NCI-H1417 (cell line): Measurements from ENCODE around the gene TTC4.

Source experiments
- DNase-seq, 3 experiments: peaks; one replicate each; lab custom pipeline; 2025; lab: John Stamatoyannopoulos, UW

The TTC4 gene

GRCh38 chr1:54703471-54703870, 12.2 kb upstream of the TTC4 start:
- DNase-seq: no peak

GRCh38 chr1:54705153-54705552, 10.5 kb upstream of the TTC4 start:
- no peak for DNase-seq

GRCh38 chr1:54706419-54706818, 9.2 kb upstream of the TTC4 start:
- DNase-seq: no peak

- no peak for DNase-seq
Measured at GRCh38 chr1:54708385-54708784, 7.3 kb upstream of the TTC4 start.

GRCh38 chr1:54709547-54710292, 5.9 kb upstream of the TTC4 start:
- DNase-seq: no peak

- no peak for DNase-seq
Measured at GRCh38 chr1:54710434-54710833, 5.2 kb upstream of the TTC4 start.

- no peak for DNase-seq
Measured at GRCh38 chr1:54710841-54711240, 4.8 kb upstream of the TTC4 start.

GRCh38 chr1:54711536-54711935, 4.1 kb upstream of the TTC4 start:
- DNase-seq: no peak

- DNase-seq: no peak
Measured at GRCh38 chr1:54714881-54715492, 674 bp upstream of the TTC4 start.

- DNase-seq: no peak
Measured at GRCh38 chr1:54716299-54717047, 812 bp downstream of the TTC4 start.

GRCh38 chr1:54721719-54722118, 6.1 kb downstream of the TTC4 start:
- no peak for DNase-seq

GRCh38 chr1:54723985-54724384, 8.3 kb downstream of the TTC4 start:
- no peak for DNase-seq

GRCh38 chr1:54724771-54725170, 9.1 kb downstream of the TTC4 start:
- DNase-seq: no peak

- no peak for DNase-seq
Measured at GRCh38 chr1:54728027-54728426, 12.4 kb downstream of the TTC4 start.

GRCh38 chr1:54736685-54737084, 21.0 kb downstream of the TTC4 start:
- no peak for DNase-seq

GRCh38 chr1:54738244-54738643, 22.6 kb downstream of the TTC4 start:
- no peak for DNase-seq

- no peak for DNase-seq
Measured at GRCh38 chr1:54741531-54741930, 25.9 kb downstream of the TTC4 start.

GRCh38 chr1:54742282-54742681, 26.6 kb downstream of the TTC4 start:
- no peak for DNase-seq

GRCh38 chr1:54743416-54744226, 28.0 kb downstream of the TTC4 start:
- DNase-seq: no peak

GRCh38 chr1:54744696-54745095, 29.0 kb downstream of the TTC4 start:
- DNase-seq: no peak

GRCh38 chr1:54745274-54745673, 29.6 kb downstream of the TTC4 start:
- no peak for DNase-seq

GRCh38 chr1:54745864-54746263, 30.2 kb downstream of the TTC4 start:
- no peak for DNase-seq
